GM12878 (cell line): ENCODE data around the gene NCF2.

Experiments used
- BACH1 ChIP-seq: fragments of 450-650 bp; IDR thresholded peaks from 2 replicates; pipeline ENCODE4 v1.6.1; 2017; ENCODE audit warnings: mild to moderate bottlenecking, borderline replicate concordance
- EZH2 ChIP-seq: IDR thresholded peaks from 2 replicates; pipeline ENCODE4 v1.6.1; 2012; ENCODE audit warnings: low read depth, mild to moderate bottlenecking, control low read depth, inconsistent platforms, low read length, borderline replicate concordance; ENCODE audit not compliant: control insufficient read depth
- HDAC2 ChIP-seq: fragments of 200-600 bp; sonication (generic); IDR thresholded peaks from 2 replicates; pipeline ENCODE4 v1.6.1; 2017
- POLR2AphosphoS5 ChIP-seq: IDR thresholded peaks from 2 replicates; pipeline ENCODE4 v1.6.1; 2011; ENCODE audit warnings: mild to moderate bottlenecking, low read length, inconsistent platforms
- RBBP5 ChIP-seq: fragments of 200-600 bp; sonication (generic); conservative IDR thresholded peaks from 2 replicates; pipeline ENCODE4 v1.6.1; 2016
- RFX5 ChIP-seq: IDR thresholded peaks from 2 replicates; pipeline ENCODE4 v1.6.1; 2011; ENCODE audit warnings: low read depth, low read length, improper control_type of control experiment
- SMC3 ChIP-seq: IDR thresholded peaks from 2 replicates; pipeline ENCODE4 v1.6.1; 2011; ENCODE audit warnings: low read length, improper control_type of control experiment, borderline replicate concordance
- SPI1 ChIP-seq: IDR thresholded peaks from 2 replicates; pipeline ENCODE4 v1.6.1; 2011; ENCODE audit warnings: low read depth, mild to moderate bottlenecking, low read length, moderate library complexity, borderline replicate concordance; ENCODE audit not compliant: insufficient read depth
- STAT1 ChIP-seq: fragments of 450-650 bp; conservative IDR thresholded peaks from 2 replicates; pipeline ENCODE4 v1.6.1; 2014; ENCODE audit warnings: antibody characterized with exemption, mild to moderate bottlenecking
- TCF12 ChIP-seq: IDR thresholded peaks from 2 replicates; pipeline ENCODE4 v1.6.1; 2011; ENCODE audit warnings: low read depth, mild to moderate bottlenecking, low read length
- TF ChIP-seq, protein P1 (sequence below), 3 experiments: IDR thresholded peaks in 2 of 3; conservative IDR thresholded peaks in 1 of 3; 2 replicates each; pipeline ENCODE4 v1.5.1; 2011; ENCODE audit warnings: low read depth in 3 of 3, low read length in 3 of 3, mild to moderate bottlenecking in 3 of 3, control low read depth in 2 of 3, moderate library complexity in 2 of 3, inconsistent platforms in 1 of 3, mixed read lengths in 1 of 3; ENCODE audit not compliant: control insufficient read depth in 2 of 3, insufficient read depth in 1 of 3; ENCODE audit errors: extremely low read depth in 1 of 3
- TF ChIP-seq, protein P2 (sequence below): IDR thresholded peaks from 2 replicates; pipeline ENCODE4 v1.6.1; 2012; ENCODE audit warnings: mild to moderate bottlenecking, low read depth, low read length

DNA sequence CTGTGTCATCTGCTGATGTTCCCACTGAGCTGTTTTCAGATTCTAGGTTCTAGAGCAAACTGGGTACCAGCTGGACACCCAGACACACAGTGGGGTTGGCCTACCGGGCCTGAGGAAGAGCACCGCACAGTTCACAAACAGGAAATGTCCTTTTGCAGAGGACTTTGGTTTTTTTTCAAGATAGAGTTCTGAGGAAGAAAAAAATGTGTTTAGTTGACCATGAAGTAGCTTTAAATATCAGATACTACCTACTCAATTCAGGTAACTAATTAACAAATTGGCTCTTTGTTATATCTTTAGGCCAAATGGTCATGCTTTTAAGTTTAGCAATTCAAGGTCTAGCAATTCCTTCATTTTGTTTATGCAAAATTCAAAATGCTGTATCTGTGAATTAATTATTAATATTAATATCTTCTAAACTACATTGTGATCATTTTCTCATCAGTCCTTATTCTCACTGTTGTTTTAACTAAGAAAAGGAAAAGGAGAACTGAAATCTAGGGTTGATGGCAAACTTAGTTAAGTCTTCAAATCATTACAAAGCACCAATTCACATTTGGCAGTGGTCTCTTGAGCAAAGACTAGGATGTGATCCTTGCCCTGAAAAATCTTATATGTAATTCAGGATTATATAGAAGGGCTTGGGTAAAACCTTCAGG is 17.2 kb upstream of the NCF2 start:
- TF ChIP-seq, protein P1, sequence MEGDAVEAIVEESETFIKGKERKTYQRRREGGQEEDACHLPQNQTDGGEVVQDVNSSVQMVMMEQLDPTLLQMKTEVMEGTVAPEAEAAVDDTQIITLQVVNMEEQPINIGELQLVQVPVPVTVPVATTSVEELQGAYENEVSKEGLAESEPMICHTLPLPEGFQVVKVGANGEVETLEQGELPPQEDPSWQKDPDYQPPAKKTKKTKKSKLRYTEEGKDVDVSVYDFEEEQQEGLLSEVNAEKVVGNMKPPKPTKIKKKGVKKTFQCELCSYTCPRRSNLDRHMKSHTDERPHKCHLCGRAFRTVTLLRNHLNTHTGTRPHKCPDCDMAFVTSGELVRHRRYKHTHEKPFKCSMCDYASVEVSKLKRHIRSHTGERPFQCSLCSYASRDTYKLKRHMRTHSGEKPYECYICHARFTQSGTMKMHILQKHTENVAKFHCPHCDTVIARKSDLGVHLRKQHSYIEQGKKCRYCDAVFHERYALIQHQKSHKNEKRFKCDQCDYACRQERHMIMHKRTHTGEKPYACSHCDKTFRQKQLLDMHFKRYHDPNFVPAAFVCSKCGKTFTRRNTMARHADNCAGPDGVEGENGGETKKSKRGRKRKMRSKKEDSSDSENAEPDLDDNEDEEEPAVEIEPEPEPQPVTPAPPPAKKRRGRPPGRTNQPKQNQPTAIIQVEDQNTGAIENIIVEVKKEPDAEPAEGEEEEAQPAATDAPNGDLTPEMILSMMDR (IDR thresholded peaks at IDR 0.05 in 2 of 3, conservative IDR thresholded peaks at IDR 0.05 in 1 of 3; ENCODE audit: control insufficient read depth in 2 of 3, extremely low read depth in 1 of 3, insufficient read depth in 1 of 3, low read depth in 3 of 3, low read length in 3 of 3) = no peak
- TF ChIP-seq TCF12 (no peak), SMC3 (no peak), STAT1 (no peak), RBBP5 (no peak), HDAC2 (no peak), BACH1 (no peak), EZH2 (no peak), POLR2AphosphoS5 (no peak), RFX5 (no peak), SPI1 (peak; percentile 88)
- TF ChIP-seq, protein P2, sequence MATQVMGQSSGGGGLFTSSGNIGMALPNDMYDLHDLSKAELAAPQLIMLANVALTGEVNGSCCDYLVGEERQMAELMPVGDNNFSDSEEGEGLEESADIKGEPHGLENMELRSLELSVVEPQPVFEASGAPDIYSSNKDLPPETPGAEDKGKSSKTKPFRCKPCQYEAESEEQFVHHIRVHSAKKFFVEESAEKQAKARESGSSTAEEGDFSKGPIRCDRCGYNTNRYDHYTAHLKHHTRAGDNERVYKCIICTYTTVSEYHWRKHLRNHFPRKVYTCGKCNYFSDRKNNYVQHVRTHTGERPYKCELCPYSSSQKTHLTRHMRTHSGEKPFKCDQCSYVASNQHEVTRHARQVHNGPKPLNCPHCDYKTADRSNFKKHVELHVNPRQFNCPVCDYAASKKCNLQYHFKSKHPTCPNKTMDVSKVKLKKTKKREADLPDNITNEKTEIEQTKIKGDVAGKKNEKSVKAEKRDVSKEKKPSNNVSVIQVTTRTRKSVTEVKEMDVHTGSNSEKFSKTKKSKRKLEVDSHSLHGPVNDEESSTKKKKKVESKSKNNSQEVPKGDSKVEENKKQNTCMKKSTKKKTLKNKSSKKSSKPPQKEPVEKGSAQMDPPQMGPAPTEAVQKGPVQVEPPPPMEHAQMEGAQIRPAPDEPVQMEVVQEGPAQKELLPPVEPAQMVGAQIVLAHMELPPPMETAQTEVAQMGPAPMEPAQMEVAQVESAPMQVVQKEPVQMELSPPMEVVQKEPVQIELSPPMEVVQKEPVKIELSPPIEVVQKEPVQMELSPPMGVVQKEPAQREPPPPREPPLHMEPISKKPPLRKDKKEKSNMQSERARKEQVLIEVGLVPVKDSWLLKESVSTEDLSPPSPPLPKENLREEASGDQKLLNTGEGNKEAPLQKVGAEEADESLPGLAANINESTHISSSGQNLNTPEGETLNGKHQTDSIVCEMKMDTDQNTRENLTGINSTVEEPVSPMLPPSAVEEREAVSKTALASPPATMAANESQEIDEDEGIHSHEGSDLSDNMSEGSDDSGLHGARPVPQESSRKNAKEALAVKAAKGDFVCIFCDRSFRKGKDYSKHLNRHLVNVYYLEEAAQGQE = no peak
